WI38 (cell line): ENCODE data around the gene CFL1.

Experiments used
- H3K4me3 ChIP-seq: 2 replicates; pipeline ENCODE4 v1.5.1; 2011; ENCODE audit warnings: low read depth, mild to moderate bottlenecking, control low read depth, low read length
- TF ChIP-seq, protein P1 (sequence below): IDR thresholded peaks from 2 replicates; pipeline ENCODE4 v1.5.1; 2012; ENCODE audit warnings: low read depth, mild to moderate bottlenecking, control low read depth, low read length

The CFL1 gene

GRCh38 chr11:65809496-65809895, 48.5 kb downstream of the CFL1 start:
- H3K4me3 ChIP-seq: no peak overlapping the region
- TF ChIP-seq, protein P1, sequence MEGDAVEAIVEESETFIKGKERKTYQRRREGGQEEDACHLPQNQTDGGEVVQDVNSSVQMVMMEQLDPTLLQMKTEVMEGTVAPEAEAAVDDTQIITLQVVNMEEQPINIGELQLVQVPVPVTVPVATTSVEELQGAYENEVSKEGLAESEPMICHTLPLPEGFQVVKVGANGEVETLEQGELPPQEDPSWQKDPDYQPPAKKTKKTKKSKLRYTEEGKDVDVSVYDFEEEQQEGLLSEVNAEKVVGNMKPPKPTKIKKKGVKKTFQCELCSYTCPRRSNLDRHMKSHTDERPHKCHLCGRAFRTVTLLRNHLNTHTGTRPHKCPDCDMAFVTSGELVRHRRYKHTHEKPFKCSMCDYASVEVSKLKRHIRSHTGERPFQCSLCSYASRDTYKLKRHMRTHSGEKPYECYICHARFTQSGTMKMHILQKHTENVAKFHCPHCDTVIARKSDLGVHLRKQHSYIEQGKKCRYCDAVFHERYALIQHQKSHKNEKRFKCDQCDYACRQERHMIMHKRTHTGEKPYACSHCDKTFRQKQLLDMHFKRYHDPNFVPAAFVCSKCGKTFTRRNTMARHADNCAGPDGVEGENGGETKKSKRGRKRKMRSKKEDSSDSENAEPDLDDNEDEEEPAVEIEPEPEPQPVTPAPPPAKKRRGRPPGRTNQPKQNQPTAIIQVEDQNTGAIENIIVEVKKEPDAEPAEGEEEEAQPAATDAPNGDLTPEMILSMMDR: no peak

- TF ChIP-seq, protein P1: no peak
- no peak overlapping the region for H3K4me3 ChIP-seq
These were observed 49.1 kb downstream of the CFL1 start for GRCh38 chr11:65808744-65809341.

- H3K4me3 ChIP-seq: no peak overlapping the region
- TF ChIP-seq, protein P1: no peak
These were observed 51.0 kb downstream of the CFL1 start for GRCh38 chr11:65806979-65807378.
